Caki2 (cell line): ENCODE results near the gene INAVA. TPM values are rescaled to one million over a fixed set of nuclear protein-coding genes. Genes with fewer than 3 reads are reported as not detected.
"Not testable (repeated sequence)": the region's sequence is repeated elsewhere in the genome, so short reads cannot be mapped to it uniquely, and the experiment has no call there.

Experiments used
- DNase-seq: peaks from one replicate; pipeline ENCODE4 v3.0.0-alpha.2; 2015; ENCODE audit warnings: low read depth
- in situ Hi-C: cut with HindIII; loops from 2 replicates; pipeline ENCODE4 v1.10.0; 2016; ENCODE audit warnings: low sequenced_read_pairs, low pct_unique_long_range_greater_than_20kb, mixed read lengths
- total RNA-seq: library from RNA; depleted of rRNA; stranded (reverse); fragments of >200 nt; shearing (Covaris generic); gene quantifications from 2 replicates; pipeline ENCODE4 v1.2.3, GENCODE V29; 2014; ENCODE audit warnings: low replicate concordance; rRNA removed

INAVA gene
- total RNA-seq, 1 experiment from 2014 or later = 33.3 TPM

DNA sequence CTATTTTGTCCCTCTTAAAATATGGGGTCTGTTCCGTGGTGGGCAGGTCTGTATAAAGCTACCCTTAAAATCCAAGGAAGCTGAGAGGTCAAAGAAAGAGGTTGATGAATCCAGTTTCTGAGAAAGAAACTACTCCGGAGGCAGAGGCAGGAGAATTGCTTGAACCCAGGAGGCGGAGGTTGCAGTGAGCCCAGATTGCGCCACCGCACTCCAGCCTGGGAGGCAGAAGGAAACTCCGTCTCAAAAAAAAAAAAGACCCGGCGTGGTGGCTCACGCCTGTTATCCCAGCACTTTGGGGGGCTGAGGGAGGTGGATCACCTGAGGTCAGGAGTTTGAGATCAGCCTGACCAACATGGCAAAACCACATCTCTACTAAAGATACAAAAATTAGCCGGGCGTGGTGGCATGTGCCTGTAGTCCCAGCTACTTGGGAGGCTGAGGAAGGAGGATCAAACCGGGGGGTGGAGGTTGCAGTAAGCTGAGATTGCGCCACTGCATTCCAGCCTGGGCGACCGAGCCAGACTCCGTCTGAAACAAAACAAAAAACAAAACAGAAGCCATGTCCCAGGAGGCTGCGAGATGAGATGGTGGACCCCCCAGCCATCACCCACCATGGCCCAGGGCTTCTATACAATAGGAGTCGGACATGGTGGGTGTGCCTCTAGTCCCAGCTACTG, 40.7 kb downstream of the INAVA start:
- DNase-seq, in situ Hi-C loops: not testable (repeated sequence)

DNA sequence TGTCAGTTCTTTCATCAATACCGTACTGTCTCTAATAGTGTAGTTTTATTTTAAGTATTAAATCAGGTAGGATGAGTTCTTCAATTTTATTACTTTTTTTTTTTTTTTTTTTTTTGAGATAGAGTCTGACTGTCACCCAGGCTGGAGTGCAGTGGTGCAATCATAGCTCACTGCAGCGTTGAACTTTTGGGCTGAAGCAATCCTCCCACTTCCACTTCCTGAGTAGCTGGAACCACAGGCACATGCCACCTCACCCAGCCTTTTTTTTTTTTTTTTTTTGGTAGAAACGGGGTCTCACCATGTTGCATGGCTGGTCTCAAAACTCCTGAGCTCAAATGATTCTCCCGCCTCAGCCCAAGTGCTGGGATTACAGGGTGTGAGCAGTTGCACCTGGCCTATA, 44.3 kb downstream of the INAVA start:
- DNase-seq = no peak
- in situ Hi-C loops = no loop called here

DNA sequence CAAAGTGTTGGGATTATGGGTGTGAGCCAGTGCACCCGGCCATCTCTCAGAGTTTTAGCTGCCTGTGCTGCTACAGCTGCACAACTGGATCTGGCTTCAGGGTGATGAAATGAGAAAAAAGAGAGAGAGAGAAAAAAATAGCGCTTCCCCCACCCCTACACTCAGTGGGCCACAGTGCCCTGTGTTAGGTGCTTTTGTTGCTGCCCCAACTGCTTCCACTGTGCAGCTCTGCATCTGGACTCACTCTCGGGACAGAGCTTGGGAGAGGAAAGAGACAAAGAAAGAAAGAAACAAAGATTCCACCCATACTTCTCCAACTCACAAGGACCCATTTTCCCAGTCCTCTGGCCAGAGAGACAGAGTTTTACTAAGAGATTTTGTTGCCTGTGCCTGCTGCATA, 50.4 kb downstream of the INAVA start:
- no peak for DNase-seq
- in situ Hi-C loops = no loop called here

- in situ Hi-C loops = no loop called here
These were observed 52.4 kb downstream of the INAVA start for GRCh38 chr1:200947059-200947566.

DNA sequence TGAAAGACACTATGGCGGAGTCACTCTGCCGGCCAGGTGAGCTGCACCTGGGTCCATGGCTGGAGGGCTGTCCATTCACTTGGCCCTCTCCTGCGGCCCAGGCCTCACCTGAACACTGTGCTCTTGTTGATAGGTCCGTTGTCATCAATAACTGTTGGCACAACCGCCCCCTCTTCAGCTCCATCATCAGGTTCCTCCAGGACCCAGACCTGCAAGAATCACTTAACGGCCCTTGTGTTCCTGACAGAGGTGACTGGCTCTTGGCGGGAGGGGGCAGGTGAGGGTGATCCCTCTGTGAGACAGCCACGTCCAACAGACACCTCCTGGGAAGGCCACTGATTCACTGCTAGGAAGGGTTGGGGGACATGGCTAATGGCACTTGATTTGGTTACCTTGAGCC, 54.9 kb downstream of the INAVA start:
- DNase-seq = no peak
- in situ Hi-C loops = no loop called here

More at GRCh38 chr1:200947059-200947566, 52.4 kb downstream of the INAVA start:
- no peak for DNase-seq

GRCh38 chr1:200951016-200951415, 56.3 kb downstream of the INAVA start:
- no peak for DNase-seq

GRCh38 chr1:200954434-200954833, 59.7 kb downstream of the INAVA start:
- in situ Hi-C loops = no loop called here
- DNase-seq = no peak

More at GRCh38 chr1:200951016-200951415, 56.3 kb downstream of the INAVA start:
- in situ Hi-C loops = no loop called here

DNA sequence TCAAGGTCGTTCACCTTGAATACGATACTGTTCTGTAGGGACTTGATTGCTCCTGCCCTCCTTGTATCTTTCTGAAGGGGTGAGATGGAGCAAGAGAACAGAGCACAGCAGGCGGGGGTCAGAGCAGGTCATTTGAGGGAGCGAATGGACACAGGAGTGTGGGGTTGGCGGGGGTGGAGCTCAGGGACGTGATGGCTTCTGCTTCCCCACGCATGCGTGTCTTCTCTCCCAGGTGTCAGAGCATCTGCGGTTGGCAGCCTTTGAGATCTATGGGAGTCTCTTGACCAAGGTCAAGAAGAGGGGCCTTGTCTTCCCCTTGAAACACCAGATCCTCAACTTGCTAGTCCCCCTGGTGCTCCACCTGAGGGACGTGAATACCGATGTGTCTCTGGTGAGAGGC, 63.9 kb downstream of the INAVA start:
- in situ Hi-C loops = no loop called here
- no peak for DNase-seq

DNA sequence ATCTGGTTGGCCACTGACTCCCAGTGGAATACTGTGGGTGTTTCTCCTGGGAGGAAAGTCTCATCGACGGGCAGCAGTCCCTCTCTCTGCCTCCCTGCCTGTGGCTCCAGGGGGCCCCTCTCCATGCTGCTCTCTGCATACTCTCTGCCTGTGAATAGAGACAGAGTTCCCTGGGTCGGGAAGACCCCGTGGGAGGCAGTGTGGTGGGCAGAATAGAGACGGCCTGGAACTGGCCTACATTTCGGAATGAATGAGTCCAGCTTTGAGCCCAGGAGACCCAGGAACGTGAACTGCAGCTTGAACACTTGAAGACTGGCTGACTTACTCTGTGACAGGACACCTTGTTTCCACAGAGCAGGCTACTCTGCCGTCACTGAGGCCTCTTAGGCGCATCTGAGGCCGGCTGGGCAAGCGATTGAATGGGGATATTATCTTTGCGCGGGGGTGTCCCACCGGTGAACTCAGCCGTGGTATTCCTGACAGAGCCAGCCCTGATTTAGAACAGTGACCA, 64.8 kb downstream of the INAVA start:
- in situ Hi-C loops = no loop called here
- no peak for DNase-seq

DNA sequence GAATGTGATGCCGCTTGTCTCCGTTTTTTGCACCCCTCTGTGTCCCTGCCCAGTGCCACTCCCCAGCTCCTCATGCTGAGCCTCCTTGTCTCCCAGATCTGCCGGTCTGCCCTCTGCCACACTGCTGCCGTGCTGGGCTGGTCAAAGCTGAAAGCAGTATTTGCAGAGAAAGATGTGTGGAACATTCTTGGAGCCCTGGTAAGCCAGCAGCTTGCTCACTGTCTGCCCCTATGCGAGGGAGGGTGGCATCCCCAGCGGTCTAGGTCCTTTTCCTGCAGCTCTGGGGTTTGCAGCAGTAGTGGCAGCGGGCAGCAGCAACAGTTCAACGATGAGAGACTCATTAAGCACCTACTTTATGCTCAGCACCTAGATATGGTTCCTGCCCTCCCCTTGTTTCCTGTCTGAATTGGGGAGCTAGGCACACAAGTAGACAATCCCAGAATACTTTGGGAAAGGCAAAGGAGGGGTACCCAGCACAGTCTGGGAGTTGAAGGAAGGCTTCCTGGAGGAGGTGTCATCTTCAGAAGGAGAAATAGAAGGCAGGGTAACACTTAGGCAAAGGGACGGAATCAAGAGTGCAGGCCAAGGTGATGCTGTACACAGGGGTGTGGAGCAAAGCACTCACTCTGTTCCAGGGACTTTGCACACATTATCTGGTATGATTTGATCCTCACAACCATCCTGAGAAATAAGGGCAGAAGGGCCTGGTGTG, 65.7 kb downstream of the INAVA start:
- DNase-seq = no peak
- in situ Hi-C loops = no loop called here

GRCh38 chr1:200960948-200961340, 66.2 kb downstream of the INAVA start:
- in situ Hi-C loops = no loop called here
- no peak for DNase-seq

DNA sequence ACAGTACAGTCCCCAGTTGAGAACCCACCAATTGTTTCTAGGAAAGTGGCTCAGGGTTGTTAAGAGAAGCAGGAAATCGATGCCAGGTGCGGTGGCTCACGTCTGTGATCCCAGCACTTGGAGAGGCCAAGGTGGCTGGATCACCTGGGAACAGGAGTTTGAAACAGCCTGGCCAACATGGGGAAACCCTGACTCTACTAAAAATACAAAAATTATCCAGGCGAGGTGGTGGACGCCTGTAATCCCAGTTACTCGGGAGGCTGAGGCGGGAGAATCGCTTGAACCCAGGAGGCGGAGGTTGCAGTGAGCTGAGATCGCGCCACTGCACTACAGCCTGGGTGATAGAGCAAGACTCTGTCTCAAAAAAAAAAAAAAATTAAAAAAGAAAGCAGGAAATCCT, 67.5 kb downstream of the INAVA start:
- in situ Hi-C loops, DNase-seq: not testable (repeated sequence)

DNA sequence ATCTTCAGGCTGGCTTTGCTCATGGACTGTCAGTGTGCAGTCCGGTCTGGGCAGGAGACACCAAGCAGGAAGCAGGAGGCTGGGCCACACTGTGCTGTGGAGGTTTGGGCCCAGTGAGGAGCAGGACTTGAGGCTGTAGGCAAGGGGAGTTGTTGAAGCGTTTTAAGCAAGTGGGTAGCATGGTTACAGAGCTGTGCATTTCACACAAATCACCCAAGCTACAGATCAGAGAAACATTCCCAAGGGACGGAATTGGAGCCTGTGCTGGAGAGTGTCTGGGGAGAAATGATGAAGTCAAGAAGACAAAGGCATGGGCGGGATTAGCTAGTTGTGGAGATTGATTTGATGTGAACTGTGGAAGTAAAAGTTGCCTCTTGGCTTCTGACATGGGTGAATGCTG, 67.9 kb downstream of the INAVA start:
- no peak for DNase-seq
- in situ Hi-C loops = no loop called here

- DNase-seq = no peak
- in situ Hi-C loops = no loop called here
These were observed 68.4 kb downstream of the INAVA start for GRCh38 chr1:200963076-200963475.

GRCh38 chr1:200963888-200964287, 69.2 kb downstream of the INAVA start:
- in situ Hi-C loops = not testable (repeated sequence)

More at GRCh38 chr1:200963888-200964287, 69.2 kb downstream of the INAVA start:
- not testable (repeated sequence) for DNase-seq

Other genes with a start within 250 kb of the INAVA start
- 16.4 and 22.9 TPM in 2 replicates for gene DDX59, start 225.0 kb upstream of the INAVA start, total RNA-seq
- gene CAMSAP2, start 156.0 kb upstream of the INAVA start, total RNA-seq = 10.6 and 16.1 TPM in 2 replicates
- gene GPR25, start 21.9 kb upstream of the INAVA start, total RNA-seq = not detected in 2 replicates
- gene KIF21B, start 128.8 kb downstream of the INAVA start, total RNA-seq = 0.14 TPM in 1 of 2 replicates, not detected in the other
- not detected in 2 replicates for gene CACNA1S, start 217.5 kb downstream of the INAVA start, total RNA-seq
- gene ASCL5, start 232.3 kb downstream of the INAVA start, total RNA-seq = 0.07 and 0.41 TPM in 2 replicates